K562 (cell line): ENCODE measurements around the gene GOSR1. TPM values are rescaled to one million over a fixed set of nuclear protein-coding genes. Genes with fewer than 3 reads are reported as not detected.
A peak's percentile ranks its signal among the peaks of the same experiment; 100 is the strongest.
"Not testable (repeated sequence)": the region's sequence is repeated elsewhere in the genome, so short reads cannot be mapped to it uniquely, and the experiment has no call there.

ENCODE experiments used
- ATAC-seq: fragments of 200-7000 bp; cut with Tn5 transposase; 3 replicates; pipeline ENCODE4 v1.9.1; 2020; ENCODE audit warnings: moderate library complexity
- BruUV-seq: library from RNA; stranded (reverse); fragments of 400-500 nt; replicated peaks from 2 replicates; lab custom pipeline; 2021; lab: Mats Ljungman, UMichigan
- CTCF ChIA-PET: fragments of 300-600 bp; formaldehyde crosslinking; extraction: SDS; loops from one replicate; lab custom pipeline; 2021; ENCODE audit warnings: low intra/inter-chr PET ratio; lab: Yijun Ruan, JAX
- POLR2A ChIA-PET: fragments of 300-600, 350-650 bp; sonication (Branson Sonifier 250); formaldehyde crosslinking; extraction: SDS; loops from one replicate; lab custom pipeline; 2021; ENCODE audit warnings: antibody characterized with exemption, inconsistent platforms; lab: Yijun Ruan, JAX
- DNase-seq, 4 experiments: peaks; one replicate each; pipeline versions ENCODE4 v3.0.0 to v3.0.0-alpha.2; 2011 to 2018; ENCODE audit warnings: low spot score in 3 of 4, mixed read lengths in 3 of 4; ENCODE audit errors: extremely low read depth in 1 of 4
- FAIRE-seq: peaks from 2 replicates; lab custom pipeline; 2011; peaks lifted over from hg19 to GRCh38; lab: Jason Lieb, UNC
- H2AFZ ChIP-seq: 2 replicates; pipeline ENCODE4 v1.6.0; 2011; ENCODE audit warnings: low read depth, low read length, control low read depth, inconsistent platforms
- H3K27ac ChIP-seq: fragments of 200-600 bp; 3 replicates; pipeline ENCODE4 v1.8.0; 2011; ENCODE audit warnings: low read depth, mild to moderate bottlenecking, control low read depth, inconsistent platforms, low read length, moderate library complexity, mixed read lengths; ENCODE audit errors: extremely low read depth
- H3K27me3 ChIP-seq, 2 experiments: fragments of 300-600 bp in 1 of 2; 2 replicates in 1 of 2; 3 replicates in 1 of 2; pipeline versions ENCODE4 v1.6.0 to v1.8.0; 2011; ENCODE audit warnings: inconsistent platforms in 2 of 2, low read length in 2 of 2, mild to moderate bottlenecking in 1 of 2, mixed read lengths in 1 of 2, moderate library complexity in 1 of 2; ENCODE audit not compliant: control insufficient read depth in 2 of 2, insufficient read depth in 2 of 2
- H3K36me3 ChIP-seq: fragments of 300-600 bp; 3 replicates; pipeline ENCODE4 v1.8.0; 2011; ENCODE audit warnings: mild to moderate bottlenecking, low read length, inconsistent platforms; ENCODE audit not compliant: control insufficient read depth, insufficient read depth
- H3K4me1 ChIP-seq, 2 experiments: fragments of 200-600 bp in 1 of 2; replicated peaks in 1 of 2; 2 replicates in 1 of 2; 3 replicates in 1 of 2; pipeline versions ENCODE4 v1.5.1 to v1.8.0; 2011; ENCODE audit warnings: inconsistent platforms in 2 of 2, low read length in 2 of 2, mild to moderate bottlenecking in 1 of 2, mixed read lengths in 1 of 2, moderate library complexity in 1 of 2; ENCODE audit not compliant: control insufficient read depth in 2 of 2, insufficient read depth in 2 of 2
- H3K4me2 ChIP-seq: 2 replicates; pipeline ENCODE4 v1.6.1; 2011; ENCODE audit warnings: low read length, control low read depth, inconsistent platforms, mixed read lengths; ENCODE audit not compliant: insufficient read depth
- H3K4me3 ChIP-seq: fragments of 200-600 bp; sonication (generic), shearing (Covaris generic); 2 replicates; pipeline ENCODE4 v1.5.1; 2016; ENCODE audit warnings: control low read depth, inconsistent platforms
- H3K79me2 ChIP-seq: fragments of 200-600 bp; 3 replicates; pipeline ENCODE4 v1.8.0; 2011; ENCODE audit warnings: low read length, inconsistent platforms; ENCODE audit not compliant: control insufficient read depth, insufficient read depth
- H3K9ac ChIP-seq, 2 experiments: 2 replicates each; pipeline versions ENCODE4 v1.6.0 to v1.6.1; 2011; ENCODE audit warnings: low read depth in 2 of 2, low read length in 2 of 2, control low read depth in 1 of 2, inconsistent platforms in 1 of 2, mild to moderate bottlenecking in 1 of 2, mixed read lengths in 1 of 2; ENCODE audit not compliant: insufficient read depth in 1 of 2
- H3K9me1 ChIP-seq: one replicate; pipeline ENCODE4 v1.6.0; 2011; ENCODE audit warnings: inconsistent platforms, mild to moderate bottlenecking, low read length, moderate library complexity; ENCODE audit not compliant: control insufficient read depth, insufficient read depth
- H3K9me3 ChIP-seq: replicated peaks from 2 replicates; pipeline ENCODE4 v1.5.1; 2011; ENCODE audit warnings: low read depth, low read length, inconsistent platforms; ENCODE audit not compliant: control insufficient read depth, insufficient read depth
- H4K20me1 ChIP-seq: replicated peaks from 2 replicates; pipeline ENCODE4 v1.6.1; 2011; ENCODE audit warnings: low read length, inconsistent platforms, mixed read lengths; ENCODE audit not compliant: control insufficient read depth, insufficient read depth
- KLF1 ChIP-seq: fragments of 450-650 bp; IDR thresholded peaks from 2 replicates; pipeline ENCODE4 v1.6.1; 2016; ENCODE audit warnings: missing genetic modification characterization, missing compliant biosample characterization
- SAP30 ChIP-seq: fragments of 200-600 bp; sonication (generic); IDR thresholded peaks from 2 replicates; pipeline ENCODE4 v1.6.1; 2012; ENCODE audit warnings: borderline replicate concordance, low read depth, mild to moderate bottlenecking, moderate library complexity, low read length, control low read depth, inconsistent platforms; ENCODE audit not compliant: insufficient read depth, poor library complexity, severe bottlenecking
- ZNF263 ChIP-seq: sonication (generic); formaldehyde crosslinking; IDR thresholded peaks from 2 replicates; pipeline ENCODE4 v1.8.0; 2022; ENCODE audit warnings: mild to moderate bottlenecking, missing genetic modification reagents, borderline replicate concordance
- whole genome bisulfite sequencing: fragments of 100-300 bp; shearing (Covaris generic); methylation state at CpG from one replicate; pipeline ENCODE4 v1.1.6; 2016; ENCODE audit warnings: low coverage, mixed read lengths; ENCODE audit not compliant: insufficient coverage; ENCODE audit errors: missing lambda C conversion rate; 5-methylcytosine and 5-hydroxymethylcytosine counted together
- in situ Hi-C: fragments of 300-500 bp; cut with MboI; formaldehyde crosslinking; loops from 4 replicates; pipeline ENCODE4 v1.15.0; 2018; ENCODE audit warnings: inconsistent platforms, mixed read lengths
- intact Hi-C: fragments of 100-400 bp; cut with micrococcal nuclease; formaldehyde crosslinking; loops from 2 replicates; pipeline ENCODE4 v1.14.2; 2022
- polyA plus RNA-seq, 8 experiments: library from polyadenylated mRNA; depleted of rRNA in 4 of 8; stranded (reverse) in 5 of 8; unstranded in 3 of 8; fragments of >200 nt; fragmentation: Nextera tagmentation in 2 of 8; fragmentation: Illumina TruSeq in 1 of 8; extraction: Ambion mirVana in 2 of 8; extraction: Trizol in 1 of 8; gene quantifications; 2 replicates each; pipeline versions ENCODE4 v1.2.1 to v1.2.3, GENCODE V29; 2011 to 2014; ENCODE audit warnings: inconsistent platforms in 1 of 8, missing spikeins in 1 of 8
- total RNA-seq, 7 experiments: library from RNA; depleted of rRNA in 6 of 7; stranded (reverse); fragments of >200 nt in 6 of 7; fragmentation: Illumina TruSeq in 2 of 7; extraction: Trizol in 2 of 7; gene quantifications; 2 replicates each; pipeline versions ENCODE4 v1.2.1 to v1.2.3, GENCODE V29; 2011 to 2021; ENCODE audit warnings: low replicate concordance in 1 of 7

GOSR1 gene
- total and polyA plus RNA-seq, 9 of the 15 experiments (the other 6 are each of a cell fraction or from before 2014, with no cell fraction given), result 17.6 to 95.5 (median 33.3) TPM

DNA sequence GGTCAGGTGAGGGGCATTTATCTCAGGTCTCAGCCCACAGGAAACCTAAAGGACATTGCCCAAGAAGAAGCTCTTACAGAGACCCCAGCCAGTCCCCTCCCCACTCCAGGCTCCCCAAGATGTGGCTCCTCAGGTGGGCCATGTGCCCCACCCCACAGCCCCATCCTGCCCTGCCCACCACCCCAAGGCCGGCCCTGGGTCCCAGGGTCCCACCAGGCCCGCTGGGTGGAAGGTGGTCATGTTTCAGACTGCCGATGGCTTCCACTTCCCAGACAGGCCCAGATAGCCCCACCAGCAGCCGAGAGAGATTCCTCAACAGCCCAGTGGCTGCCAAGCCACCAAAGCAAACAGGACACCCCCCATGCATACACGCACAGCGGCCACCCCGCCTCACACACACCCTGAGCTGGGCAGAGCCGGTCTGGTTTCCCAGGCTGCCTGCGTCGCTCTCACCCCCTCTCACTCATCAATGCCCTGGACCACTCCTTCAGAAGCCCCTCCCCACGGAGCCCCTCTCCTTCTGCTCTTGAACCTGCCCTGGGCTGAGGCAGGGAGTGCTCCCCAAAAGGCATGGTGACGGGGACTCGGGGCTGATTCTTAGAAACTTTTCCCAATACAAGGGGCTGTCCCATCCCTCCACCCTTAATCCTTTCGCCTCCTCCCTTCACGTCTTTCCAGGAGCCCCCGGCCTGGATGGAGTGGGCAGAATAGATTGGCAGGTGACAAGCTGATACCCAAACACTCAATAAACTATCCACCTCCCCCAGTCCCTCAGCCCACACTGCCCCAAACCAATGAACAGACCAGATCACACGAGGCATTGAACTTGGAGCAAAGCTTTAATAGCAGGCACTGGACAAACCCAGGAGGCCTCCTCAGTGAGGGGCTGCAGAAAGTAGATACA lies 95.7 kb downstream of the GOSR1 start:
- BruUV-seq, FAIRE-seq, H3K9ac ChIP-seq, H3K4me2 ChIP-seq, H3K9me3 ChIP-seq, H3K27ac ChIP-seq, intact Hi-C loops, POLR2A ChIA-PET, H4K20me1 ChIP-seq, H3K9me1 ChIP-seq, H3K4me3 ChIP-seq: not testable (repeated sequence)
- H3K27me3 ChIP-seq, result peaks cover 3 to 66% of the 10 kb centered on the region in 2 experiments; a peak in 3 of 5 replicates
- 2% methylated on average over 12 of the region's 17 CpGs for WGBS
- TF ChIP-seq ZNF263, result peak; percentile 36; the same call in 1 of the 2 replicates
- TF ChIP-seq, all 486 proteins: peak for 1; not testable (repeated sequence) for 485
- ATAC-seq, H2AFZ ChIP-seq, H3K4me1 ChIP-seq, CTCF ChIA-PET, H3K36me3 ChIP-seq, DNase-seq, in situ Hi-C loops, H3K79me2 ChIP-seq: not testable (repeated sequence)

DNA sequence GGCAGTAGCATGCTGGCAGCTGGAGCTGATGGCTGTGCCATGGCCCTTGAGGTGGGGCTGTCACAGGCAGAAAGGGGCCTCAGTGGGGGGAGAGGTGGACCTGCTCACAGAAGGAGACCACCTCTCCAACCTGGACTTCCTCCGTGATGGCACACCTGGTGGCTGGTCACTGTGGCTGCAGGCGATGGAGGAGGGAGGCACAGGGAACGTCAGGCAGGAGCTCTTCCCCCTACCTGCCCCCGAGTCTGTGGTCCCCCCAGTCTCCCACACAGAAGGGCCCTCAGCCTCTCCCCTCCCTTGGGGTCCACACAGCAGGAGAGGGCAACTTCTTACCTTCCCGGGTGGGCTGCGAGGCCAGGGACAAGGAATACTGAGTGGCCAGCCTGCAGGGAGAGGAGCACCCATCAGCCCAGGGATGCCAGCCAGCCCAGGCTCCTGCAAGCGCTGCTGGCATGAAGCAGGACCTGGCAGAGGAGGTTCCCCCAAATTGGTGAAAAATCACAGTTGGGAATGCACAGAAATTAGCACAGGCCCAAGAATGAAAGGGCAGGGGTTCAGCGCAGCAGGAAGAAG lies 96.5 kb downstream of the GOSR1 start:
- H3K4me1 ChIP-seq, result peaks cover 0 to 6% of the 10 kb centered on the region in 2 experiments; a peak in 2 of 5 replicates
- H3K36me3 ChIP-seq, result no peaks in the 10 kb centered on the region
- no peak for TF ChIP-seq KLF1 (tag)
- TF ChIP-seq SAP30, result no peak
- FAIRE-seq (no peak), DNase-seq (no peak), ATAC-seq (no peak)
- no peak overlapping the region for H2AFZ ChIP-seq
- no peaks in the 10 kb centered on the region for H3K9me1 ChIP-seq
- intact Hi-C loops (no loop called here), in situ Hi-C loops (no loop called here)
- 0% methylated on average over 4 of the region's 8 CpGs for WGBS
- H3K9ac ChIP-seq, result no peak overlapping the region
- H3K4me2 ChIP-seq, result no peak overlapping the region
- H3K79me2 ChIP-seq, result no peaks in the 10 kb centered on the region
- ChIA-PET CTCF (no interaction called here), POLR2A (no interaction called here)
- H3K9me3 ChIP-seq, result no peaks in the 10 kb centered on the region
- no peak overlapping the region for H3K4me3 ChIP-seq
- H4K20me1 ChIP-seq, result no peaks in the 10 kb centered on the region; the same call in 1 of the 2 replicates
- no TSS peak for BruUV-seq
- no peak overlapping the region for H3K27ac ChIP-seq
- peaks cover 0 to 63% of the 10 kb centered on the region in 2 experiments; a peak in 3 of 5 replicates for H3K27me3 ChIP-seq

DNA sequence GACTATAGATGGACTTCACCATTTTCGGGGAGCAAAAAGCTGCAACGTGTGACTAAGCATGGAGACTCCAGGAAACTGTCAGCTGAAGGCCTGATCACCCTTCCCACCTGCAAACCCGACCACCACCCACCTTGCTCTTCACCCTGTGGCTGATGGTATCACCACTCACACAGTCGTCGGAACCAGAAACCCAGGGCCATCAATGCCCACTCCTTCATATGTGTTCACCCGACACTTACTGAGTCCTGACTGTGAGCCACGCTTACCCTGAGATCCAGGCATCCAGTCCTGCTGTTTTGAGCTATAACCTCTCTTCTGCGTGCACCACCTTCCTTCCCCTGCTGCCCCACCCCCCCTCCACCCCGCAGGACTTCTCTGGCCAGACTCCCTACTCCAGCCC lies 97.1 kb downstream of the GOSR1 start:
- FAIRE-seq, BruUV-seq, intact Hi-C loops, H4K20me1 ChIP-seq, in situ Hi-C loops, CTCF ChIA-PET, POLR2A ChIA-PET, H3K27ac ChIP-seq, H3K9me1 ChIP-seq, ATAC-seq, H3K4me1 ChIP-seq, H3K4me3 ChIP-seq, H3K9ac ChIP-seq, H3K4me2 ChIP-seq, DNase-seq, H3K79me2 ChIP-seq, H3K9me3 ChIP-seq, H3K36me3 ChIP-seq, H2AFZ ChIP-seq: not testable (repeated sequence)
- H3K27me3 ChIP-seq, result peaks cover 0 to 61% of the 10 kb centered on the region in 2 experiments; a peak in 3 of 5 replicates
- WGBS, result 3% methylated on average over 7 of the region's 9 CpGs
